Measurements from ENCODE around the gene NDUFA12. TPM values are rescaled to one million over a fixed set of nuclear protein-coding genes. Genes with fewer than 3 reads are reported as not detected.

NDUFA12 gene
- total RNA-seq, 1 experiment from 2014 or later, result 157 TPM

- POLR2A ChIA-PET (ENCODE audit: low non-redundant PET), result no interaction called here
- no peaks in the 10 kb centered on the region for H3K9me3 ChIP-seq (ENCODE audit: low read depth, low read length, poor library complexity, severe bottlenecking)
- H3K27ac ChIP-seq (ENCODE audit: low read depth, low read length, poor library complexity, severe bottlenecking), result no peak overlapping the region
- TF ChIP-seq, protein P1, sequence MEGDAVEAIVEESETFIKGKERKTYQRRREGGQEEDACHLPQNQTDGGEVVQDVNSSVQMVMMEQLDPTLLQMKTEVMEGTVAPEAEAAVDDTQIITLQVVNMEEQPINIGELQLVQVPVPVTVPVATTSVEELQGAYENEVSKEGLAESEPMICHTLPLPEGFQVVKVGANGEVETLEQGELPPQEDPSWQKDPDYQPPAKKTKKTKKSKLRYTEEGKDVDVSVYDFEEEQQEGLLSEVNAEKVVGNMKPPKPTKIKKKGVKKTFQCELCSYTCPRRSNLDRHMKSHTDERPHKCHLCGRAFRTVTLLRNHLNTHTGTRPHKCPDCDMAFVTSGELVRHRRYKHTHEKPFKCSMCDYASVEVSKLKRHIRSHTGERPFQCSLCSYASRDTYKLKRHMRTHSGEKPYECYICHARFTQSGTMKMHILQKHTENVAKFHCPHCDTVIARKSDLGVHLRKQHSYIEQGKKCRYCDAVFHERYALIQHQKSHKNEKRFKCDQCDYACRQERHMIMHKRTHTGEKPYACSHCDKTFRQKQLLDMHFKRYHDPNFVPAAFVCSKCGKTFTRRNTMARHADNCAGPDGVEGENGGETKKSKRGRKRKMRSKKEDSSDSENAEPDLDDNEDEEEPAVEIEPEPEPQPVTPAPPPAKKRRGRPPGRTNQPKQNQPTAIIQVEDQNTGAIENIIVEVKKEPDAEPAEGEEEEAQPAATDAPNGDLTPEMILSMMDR (conservative IDR thresholded peaks at IDR 0.05; ENCODE audit: low read depth, low read length), result no peak
- no peak for TF ChIP-seq EZH2 (IDR thresholded peaks at IDR 0.05; ENCODE audit: borderline replicate concordance, low read depth, low read length, poor library complexity, severe bottlenecking)
- H3K4me1 ChIP-seq (ENCODE audit: insufficient read depth, low read length, poor library complexity, severe bottlenecking), result no peaks in the 10 kb centered on the region
- CTCF ChIA-PET, result no interaction called here
- BruUV-seq (replicated peaks), result no TSS peak
- no peaks in the 10 kb centered on the region for H3K36me3 ChIP-seq (ENCODE audit: insufficient read depth, low read length, poor library complexity, severe bottlenecking)
- intact Hi-C loops (cut with micrococcal nuclease; ENCODE audit: unreplicated experiment), result no loop called here
- no peak for DNase-seq (ENCODE audit: low spot score)
- H3K27me3 ChIP-seq (replicated peaks; ENCODE audit: insufficient read depth, low read depth, low read length, poor library complexity), result no peaks in the 10 kb centered on the region
- no peak overlapping the region for H3K4me3 ChIP-seq (ENCODE audit: low read depth, low read length, poor library complexity, severe bottlenecking)
These were observed 12.6 kb upstream of the NDUFA12 start for GRCh38 chr12:95016120-95016519.

- no peak for TF ChIP-seq EZH2 (IDR thresholded peaks at IDR 0.05; ENCODE audit: borderline replicate concordance, low read depth, low read length, poor library complexity, severe bottlenecking)
- TF ChIP-seq, protein P1 (conservative IDR thresholded peaks at IDR 0.05; ENCODE audit: low read depth, low read length), result no peak
- H3K27me3 ChIP-seq (replicated peaks; ENCODE audit: insufficient read depth, low read depth, low read length, poor library complexity), result no peaks in the 10 kb centered on the region
- ChIA-PET POLR2A (ENCODE audit: low non-redundant PET) (no interaction called here), CTCF (no interaction called here)
- H3K27ac ChIP-seq (ENCODE audit: low read depth, low read length, poor library complexity, severe bottlenecking), result no peak overlapping the region
- no peaks in the 10 kb centered on the region for H3K9me3 ChIP-seq (ENCODE audit: low read depth, low read length, poor library complexity, severe bottlenecking)
- H3K4me1 ChIP-seq (ENCODE audit: insufficient read depth, low read length, poor library complexity, severe bottlenecking), result no peaks in the 10 kb centered on the region
- no peak for DNase-seq (ENCODE audit: low spot score)
- no peak overlapping the region for H3K4me3 ChIP-seq (ENCODE audit: low read depth, low read length, poor library complexity, severe bottlenecking)
- intact Hi-C loops (cut with micrococcal nuclease; ENCODE audit: unreplicated experiment), result no loop called here
- BruUV-seq (replicated peaks), result no TSS peak
- no peaks in the 10 kb centered on the region for H3K36me3 ChIP-seq (ENCODE audit: insufficient read depth, low read length, poor library complexity, severe bottlenecking)
These were observed 11.1 kb upstream of the NDUFA12 start for GRCh38 chr12:95014554-95014953.

- POLR2A ChIA-PET (ENCODE audit: low non-redundant PET), result no interaction called here
- Histone ChIP-seq H3K27me3 (replicated peaks; ENCODE audit: insufficient read depth, low read depth, low read length, poor library complexity) (no peaks in the 10 kb centered on the region), H3K9me3 (ENCODE audit: low read depth, low read length, poor library complexity, severe bottlenecking) (peaks cover 3% of the 10 kb centered on the region), H3K4me3 (ENCODE audit: low read depth, low read length, poor library complexity, severe bottlenecking) (no peak overlapping the region), H3K4me1 (ENCODE audit: insufficient read depth, low read length, poor library complexity, severe bottlenecking) (peaks cover 4% of the 10 kb centered on the region), H3K27ac (ENCODE audit: low read depth, low read length, poor library complexity, severe bottlenecking) (no peak overlapping the region), H3K36me3 (ENCODE audit: insufficient read depth, low read length, poor library complexity, severe bottlenecking) (peaks cover 1% of the 10 kb centered on the region)
- DNase-seq (ENCODE audit: low spot score), result no peak
- intact Hi-C loops (cut with micrococcal nuclease; ENCODE audit: unreplicated experiment), result no loop called here
- BruUV-seq (replicated peaks), result no TSS peak
- TF ChIP-seq EZH2 (IDR thresholded peaks at IDR 0.05; ENCODE audit: borderline replicate concordance, low read depth, low read length, poor library complexity, severe bottlenecking), result no peak
- TF ChIP-seq, protein P1 (conservative IDR thresholded peaks at IDR 0.05; ENCODE audit: low read depth, low read length), result no peak
- CTCF ChIA-PET, result no interaction called here
These were observed 2.7 kb upstream of the NDUFA12 start for GRCh38 chr12:95006206-95006605.

All from A673 (cell line).